A673 (cell line): ENCODE results near the gene C2orf76.

Source experiments
- EZH2 ChIP-seq: fragments of 200-600 bp; sonication (generic); IDR thresholded peaks from 2 replicates; pipeline ENCODE4 v1.6.1; 2017; ENCODE audit warnings: borderline replicate concordance, low read depth, mild to moderate bottlenecking, mixed read lengths, antibody characterized with exemption, low read length; ENCODE audit not compliant: poor library complexity, severe bottlenecking
- TF ChIP-seq, protein P1 (sequence below): fragments of 300-800, 200-600 bp; sonication (generic); conservative IDR thresholded peaks from 2 replicates; pipeline ENCODE4 v1.5.1; 2017; ENCODE audit warnings: low read depth, mild to moderate bottlenecking, antibody characterized with exemption, low read length, moderate library complexity, mixed read lengths

DNA sequence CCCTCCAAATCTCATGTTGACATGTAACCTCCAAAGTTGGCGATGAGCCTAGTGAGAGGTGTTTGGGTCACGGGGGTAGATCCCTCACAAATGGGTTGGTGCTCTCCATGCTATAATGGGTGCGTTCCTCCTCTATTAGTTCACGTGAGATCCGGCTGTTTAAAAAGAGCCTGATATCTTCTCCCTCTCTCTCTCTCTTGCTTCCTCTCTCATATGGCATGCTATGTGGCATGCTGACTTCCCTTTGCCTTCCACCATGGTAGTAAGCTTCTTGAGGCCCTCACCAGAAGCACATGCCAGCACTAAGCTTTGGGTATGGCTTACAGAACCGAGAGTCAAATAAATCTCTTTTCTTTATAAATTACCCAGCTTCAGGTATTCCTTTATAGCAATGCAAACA, 39.2 kb downstream of the C2orf76 start:
- TF ChIP-seq, protein P1, sequence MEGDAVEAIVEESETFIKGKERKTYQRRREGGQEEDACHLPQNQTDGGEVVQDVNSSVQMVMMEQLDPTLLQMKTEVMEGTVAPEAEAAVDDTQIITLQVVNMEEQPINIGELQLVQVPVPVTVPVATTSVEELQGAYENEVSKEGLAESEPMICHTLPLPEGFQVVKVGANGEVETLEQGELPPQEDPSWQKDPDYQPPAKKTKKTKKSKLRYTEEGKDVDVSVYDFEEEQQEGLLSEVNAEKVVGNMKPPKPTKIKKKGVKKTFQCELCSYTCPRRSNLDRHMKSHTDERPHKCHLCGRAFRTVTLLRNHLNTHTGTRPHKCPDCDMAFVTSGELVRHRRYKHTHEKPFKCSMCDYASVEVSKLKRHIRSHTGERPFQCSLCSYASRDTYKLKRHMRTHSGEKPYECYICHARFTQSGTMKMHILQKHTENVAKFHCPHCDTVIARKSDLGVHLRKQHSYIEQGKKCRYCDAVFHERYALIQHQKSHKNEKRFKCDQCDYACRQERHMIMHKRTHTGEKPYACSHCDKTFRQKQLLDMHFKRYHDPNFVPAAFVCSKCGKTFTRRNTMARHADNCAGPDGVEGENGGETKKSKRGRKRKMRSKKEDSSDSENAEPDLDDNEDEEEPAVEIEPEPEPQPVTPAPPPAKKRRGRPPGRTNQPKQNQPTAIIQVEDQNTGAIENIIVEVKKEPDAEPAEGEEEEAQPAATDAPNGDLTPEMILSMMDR: no peak
- no peak for TF ChIP-seq EZH2
